ENCODE measurements around the gene DGKI.
"Not testable (repeated sequence)": the region's sequence is repeated elsewhere in the genome, so short reads cannot be mapped to it uniquely, and the experiment has no call there.

DGKI gene

GRCh38 chr7:137835486-137836112 lies 11.2 kb downstream of the DGKI start:
- no peak for DNase-seq (ENCODE audit: low read depth in 2 of 2)

- DNase-seq (ENCODE audit: low read depth in 2 of 2): no peak
Observed at GRCh38 chr7:137834552-137834951, 12.2 kb downstream of the DGKI start.

- not testable (repeated sequence) for DNase-seq (ENCODE audit: low read depth in 2 of 2)
Observed at GRCh38 chr7:137832990-137833389, 13.8 kb downstream of the DGKI start.

- DNase-seq (ENCODE audit: low read depth in 2 of 2): no peak
Observed at GRCh38 chr7:137832382-137832781, 14.4 kb downstream of the DGKI start.

GRCh38 chr7:137831555-137831954 lies 15.2 kb downstream of the DGKI start:
- not testable (repeated sequence) for DNase-seq (ENCODE audit: low read depth in 2 of 2)

- DNase-seq (ENCODE audit: low read depth in 2 of 2): no peak
Observed at GRCh38 chr7:137829337-137829992, 17.3 kb downstream of the DGKI start.

- no peak for DNase-seq (ENCODE audit: low read depth in 2 of 2)
Observed at GRCh38 chr7:137828456-137828855, 18.3 kb downstream of the DGKI start.

- no peak for DNase-seq (ENCODE audit: low read depth in 2 of 2)
Observed at GRCh38 chr7:137825489-137825888, 21.3 kb downstream of the DGKI start.

- DNase-seq (ENCODE audit: low read depth in 2 of 2): no peak
Observed at GRCh38 chr7:137820677-137821420, 25.9 kb downstream of the DGKI start.

GRCh38 chr7:137820156-137820555 lies 26.6 kb downstream of the DGKI start:
- DNase-seq (ENCODE audit: low read depth in 2 of 2): no peak

- DNase-seq (ENCODE audit: low read depth in 2 of 2): no peak
Observed at GRCh38 chr7:137818036-137818435, 28.7 kb downstream of the DGKI start.

- DNase-seq (ENCODE audit: low read depth in 2 of 2): no peak
Observed at GRCh38 chr7:137816696-137817320, 30.0 kb downstream of the DGKI start.

GRCh38 chr7:137813541-137813940 lies 33.2 kb downstream of the DGKI start:
- no peak for DNase-seq (ENCODE audit: low read depth in 2 of 2)

- no peak for DNase-seq (ENCODE audit: low read depth in 2 of 2)
Observed at GRCh38 chr7:137810248-137810647, 36.5 kb downstream of the DGKI start.

GRCh38 chr7:137804836-137805235 lies 41.9 kb downstream of the DGKI start:
- no peak for DNase-seq (ENCODE audit: low read depth in 2 of 2)

- no peak for DNase-seq (ENCODE audit: low read depth in 2 of 2)
Observed at GRCh38 chr7:137801491-137801890, 45.3 kb downstream of the DGKI start.

GRCh38 chr7:137801003-137801402 lies 45.8 kb downstream of the DGKI start:
- DNase-seq (ENCODE audit: low read depth in 2 of 2): no peak

- DNase-seq (ENCODE audit: low read depth in 2 of 2): no peak
Observed at GRCh38 chr7:137798073-137798763, 48.6 kb downstream of the DGKI start.

GRCh38 chr7:137795211-137795610 lies 51.6 kb downstream of the DGKI start:
- DNase-seq (ENCODE audit: low read depth in 2 of 2): no peak

- no peak for DNase-seq (ENCODE audit: low read depth in 2 of 2)
Observed at GRCh38 chr7:137791930-137792329, 54.8 kb downstream of the DGKI start.

- no peak for DNase-seq (ENCODE audit: low read depth in 2 of 2)
Observed at GRCh38 chr7:137790828-137791227, 55.9 kb downstream of the DGKI start.

All from stimulated activated CD4-positive, alpha-beta T cell treated with anti-CD3 and anti-CD28 coated beads, Interleukin-1b, Interleukin-23, amount 100 ng/mL, for 4 hours (primary cell).